Nephron (organoid): ENCODE measurements around the gene GPR153.
"Not testable (repeated sequence)": the region's sequence is repeated elsewhere in the genome, so short reads cannot be mapped to it uniquely, and the experiment has no call there.

Experiments used
- H3K27ac Mint-ChIP-seq, 3 experiments: 2 replicates each; pipeline ENCODE4 v1.8.0; 2020; ENCODE audit warnings: mixed read lengths in 3 of 3, mild to moderate bottlenecking in 2 of 3, moderate library complexity in 1 of 3
- H3K27me3 Mint-ChIP-seq: 2 replicates; pipeline ENCODE4 v1.8.0; 2021; ENCODE audit warnings: low read depth, mild to moderate bottlenecking, moderate library complexity, mixed read lengths
- H3K36me3 Mint-ChIP-seq: 2 replicates; pipeline ENCODE4 v1.8.0; 2020; ENCODE audit warnings: low read depth, mixed read lengths
- H3K4me1 Mint-ChIP-seq: 2 replicates; pipeline ENCODE4 v1.8.0; 2020; ENCODE audit warnings: mixed read lengths
- H3K4me3 Mint-ChIP-seq, 3 experiments: 2 replicates each; pipeline ENCODE4 v1.8.0; 2020; ENCODE audit warnings: mild to moderate bottlenecking in 3 of 3, mixed read lengths in 3 of 3, moderate library complexity in 2 of 3
- H3K9me3 Mint-ChIP-seq: 2 replicates; pipeline ENCODE4 v1.8.0; 2020; ENCODE audit warnings: mixed read lengths
- CTCF ChIP-seq, 3 experiments: fragments of 200-600 bp; sonication (generic); IDR thresholded peaks; one replicate each; pipeline ENCODE4 v1.5.0; 2021; ENCODE audit warnings: antibody characterized with exemption in 3 of 3; ENCODE audit not compliant: unreplicated experiment in 3 of 3

The GPR153 gene

GRCh38 chr1:6260961-6261614, at the start of gene GPR153:
TSS of gene GPR153 (minus strand) at chr1:6261098. CDS start at chr1:6254905, 6,193 bp downstream.
- Mint-ChIP-seq H3K4me1 (peaks cover 43% of the 10 kb centered on the region), H3K27me3 (peaks cover 6% of the 10 kb centered on the region), H3K36me3 (no peaks in the 10 kb centered on the region), H3K9me3 (no peaks in the 10 kb centered on the region), H3K4me3 (peak within 1 kb of the TSS; percentile 79 to 83 (median 83)), H3K27ac (peak within 1 kb of the TSS; percentile 67 to 88 (median 80))
- no peak for TF ChIP-seq CTCF (IDR thresholded peaks at IDR 0.05; ENCODE audit: unreplicated experiment in 3 of 3)

GRCh38 chr1:6310116-6310848, 49.4 kb upstream of the GPR153 start:
- Mint-ChIP-seq H3K9me3 (peaks cover 2% of the 10 kb centered on the region), H3K4me3 (no peak overlapping the region), H3K27me3 (peaks cover 4% of the 10 kb centered on the region), H3K36me3 (peaks cover 13% of the 10 kb centered on the region), H3K27ac (no peak overlapping the region), H3K4me1 (peaks cover 7% of the 10 kb centered on the region)
- TF ChIP-seq CTCF (IDR thresholded peaks at IDR 0.05; ENCODE audit: unreplicated experiment in 3 of 3), result no peak

GRCh38 chr1:6309564-6309963, 48.7 kb upstream of the GPR153 start:
- H3K4me3 Mint-ChIP-seq, result no peak overlapping the region
- peaks cover 9% of the 10 kb centered on the region for H3K36me3 Mint-ChIP-seq
- H3K27ac Mint-ChIP-seq, result no peak overlapping the region
- peaks cover 4% of the 10 kb centered on the region for H3K27me3 Mint-ChIP-seq
- peaks cover 2% of the 10 kb centered on the region for H3K9me3 Mint-ChIP-seq
- H3K4me1 Mint-ChIP-seq, result peaks cover 7% of the 10 kb centered on the region
- TF ChIP-seq CTCF (IDR thresholded peaks at IDR 0.05; ENCODE audit: unreplicated experiment in 3 of 3), result no peak

GRCh38 chr1:6308449-6308848, 47.6 kb upstream of the GPR153 start:
- TF ChIP-seq CTCF (IDR thresholded peaks at IDR 0.05; ENCODE audit: unreplicated experiment in 3 of 3), result no peak
- Mint-ChIP-seq H3K36me3 (peaks cover 16% of the 10 kb centered on the region), H3K4me1 (peaks cover 7% of the 10 kb centered on the region)

GRCh38 chr1:6307682-6308081, 46.8 kb upstream of the GPR153 start:
- H3K27ac Mint-ChIP-seq, H3K4me3 Mint-ChIP-seq, H3K9me3 Mint-ChIP-seq: not testable (repeated sequence)
- Mint-ChIP-seq H3K36me3 (peaks cover 20% of the 10 kb centered on the region), H3K27me3 (peaks cover 10% of the 10 kb centered on the region), H3K4me1 (peaks cover 14% of the 10 kb centered on the region)

More at GRCh38 chr1:6308449-6308848, 47.6 kb upstream of the GPR153 start:
- H3K27me3 Mint-ChIP-seq, result peaks cover 4% of the 10 kb centered on the region
- H3K4me3 Mint-ChIP-seq, result no peak overlapping the region
- peaks cover 2% of the 10 kb centered on the region for H3K9me3 Mint-ChIP-seq
- H3K27ac Mint-ChIP-seq, result no peak overlapping the region

- Mint-ChIP-seq H3K4me1 (peaks cover 19% of the 10 kb centered on the region), H3K4me3 (no peak overlapping the region), H3K27ac (no peak overlapping the region)
Observed at GRCh38 chr1:6307099-6307498, 46.2 kb upstream of the GPR153 start.

More at GRCh38 chr1:6307099-6307498, 46.2 kb upstream of the GPR153 start:
- Mint-ChIP-seq H3K27me3 (peaks cover 12% of the 10 kb centered on the region), H3K9me3 (peaks cover 2% of the 10 kb centered on the region), H3K36me3 (peaks cover 26% of the 10 kb centered on the region)
- TF ChIP-seq CTCF (IDR thresholded peaks at IDR 0.05; ENCODE audit: unreplicated experiment in 3 of 3), result no peak
